Muscle layer of colon (tissue), 2 donors: ENCODE data around the gene FSTL4.
A peak's percentile ranks its signal among the peaks of the same experiment; 100 is the strongest.

Source experiments
- H3K27ac ChIP-seq: one replicate; pipeline ENCODE4 v1.7.0; 2013; ENCODE audit warnings: low read depth, mild to moderate bottlenecking, low read length, moderate library complexity
- H3K27me3 ChIP-seq, 2 donors: one replicate each; pipeline ENCODE4 v1.7.0; 2013; ENCODE audit warnings: low read length in 2 of 2, mild to moderate bottlenecking in 2 of 2; ENCODE audit not compliant: insufficient read depth in 2 of 2, control insufficient read depth in 1 of 2
- H3K36me3 ChIP-seq: one replicate; pipeline ENCODE4 v1.7.0; 2013; ENCODE audit warnings: mild to moderate bottlenecking, low read length; ENCODE audit not compliant: insufficient read depth
- H3K4me1 ChIP-seq: one replicate; pipeline ENCODE4 v1.7.0; 2013; ENCODE audit warnings: mild to moderate bottlenecking, low read length; ENCODE audit not compliant: insufficient read depth
- H3K4me3 ChIP-seq, 2 donors: one replicate each; pipeline ENCODE4 v1.7.0; 2013; ENCODE audit warnings: low read length in 2 of 2, low read depth in 1 of 2, mild to moderate bottlenecking in 1 of 2, moderate library complexity in 1 of 2
- H3K9ac ChIP-seq: one replicate; pipeline ENCODE4 v1.7.0; 2013; ENCODE audit warnings: low read length
- H3K9me3 ChIP-seq: one replicate; pipeline ENCODE4 v1.7.0; 2013; ENCODE audit warnings: mild to moderate bottlenecking, low read length
- donor health status: abdominal sarcoma.
- donor health status: Adenocarcinoma of cecum.

The FSTL4 gene

DNA sequence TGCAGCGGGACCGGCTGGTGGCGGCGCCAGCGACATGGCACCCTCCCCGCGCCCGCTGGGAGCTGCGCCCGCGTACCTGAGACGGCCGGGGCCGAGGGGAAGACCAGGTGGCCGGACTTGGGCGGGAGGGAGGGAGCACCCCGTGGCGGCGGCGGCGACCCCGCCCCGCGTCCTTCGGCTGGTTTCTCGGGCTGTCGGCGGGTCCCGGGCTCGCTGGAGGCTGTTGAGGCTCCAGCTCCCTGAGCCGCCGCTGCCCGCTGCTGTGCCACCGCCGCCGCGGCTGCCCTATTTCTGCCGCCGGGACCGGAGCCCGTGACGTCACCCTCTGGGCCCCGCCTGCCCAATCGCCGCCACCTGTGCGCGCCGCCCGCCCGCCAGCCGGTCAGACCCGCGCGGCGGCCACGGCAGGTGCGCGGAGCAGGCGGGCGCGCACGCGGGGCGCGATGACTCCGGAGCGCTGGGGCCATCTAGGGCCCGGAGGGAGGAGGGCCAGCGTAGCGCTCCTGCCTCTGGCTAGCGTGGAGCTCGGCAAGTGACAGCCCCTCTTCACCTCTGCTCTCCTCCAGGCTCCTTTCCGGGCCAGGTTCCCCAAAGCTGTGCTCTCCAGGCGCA is at the start of gene FSTL4:
FSTL4 (minus strand) TSS at position 293 of the 612 bp plus-strand sequence.
- Histone ChIP-seq H3K27me3 (peaks cover 39 to 42% of the 10 kb centered on the region in 2 donors), H3K27ac (no peak within 1 kb of the TSS), H3K4me1 (peaks cover 14% of the 10 kb centered on the region), H3K36me3 (no peaks in the 10 kb centered on the region), H3K9ac (no peak within 1 kb of the TSS), H3K4me3 (peak within 1 kb of the TSS; percentile 38 to 53), H3K9me3 (no peaks in the 10 kb centered on the region)

DNA sequence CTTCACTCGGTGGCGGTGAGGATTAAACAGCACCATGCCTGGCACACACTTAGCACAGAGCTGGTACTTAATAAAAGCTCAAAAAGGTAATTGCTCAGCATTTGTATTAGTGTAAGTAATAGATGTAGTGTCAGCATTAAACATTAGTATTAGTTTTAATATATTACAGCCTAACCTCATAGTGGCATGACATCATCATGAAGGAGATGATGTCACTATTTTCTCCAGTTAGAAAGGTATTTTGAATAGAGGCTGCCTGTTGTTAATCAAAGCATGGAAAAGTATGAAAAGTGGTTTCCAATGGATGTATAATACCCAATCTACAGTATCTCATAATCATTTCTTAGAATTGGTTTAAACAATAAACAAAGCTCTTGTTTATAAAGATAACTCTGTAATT is 49.0 kb upstream of the FSTL4 start:
- Histone ChIP-seq H3K27ac (no peak overlapping the region), H3K9me3 (no peaks in the 10 kb centered on the region), H3K36me3 (no peaks in the 10 kb centered on the region)

DNA sequence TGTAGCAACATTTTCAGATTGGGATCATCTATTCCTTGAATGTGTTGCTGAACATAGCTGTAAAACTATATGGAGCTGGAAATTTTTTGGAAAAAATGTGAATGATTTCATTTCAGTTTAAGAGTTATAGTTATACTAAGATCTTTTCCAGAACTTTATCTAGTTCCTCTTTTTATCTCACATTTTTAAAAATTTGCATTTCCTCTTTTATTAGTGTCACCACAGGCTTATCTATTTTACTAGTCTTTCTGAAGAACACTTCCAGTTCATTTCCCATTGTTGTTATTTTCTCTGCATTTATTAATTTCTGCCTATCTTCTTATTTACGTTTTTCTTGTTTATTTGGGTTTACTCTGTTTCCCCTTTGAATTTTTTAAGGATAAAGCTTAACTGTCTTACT is 46.0 kb upstream of the FSTL4 start:
- Histone ChIP-seq H3K4me3 (no peak overlapping the region), H3K36me3 (no peaks in the 10 kb centered on the region), H3K27me3 (peaks cover 0 to 5% of the 10 kb centered on the region in 2 donors), H3K4me1 (no peaks in the 10 kb centered on the region), H3K9me3 (no peaks in the 10 kb centered on the region), H3K9ac (no peak overlapping the region), H3K27ac (no peak overlapping the region)

More for the DNA sequence above, 49.0 kb upstream of the FSTL4 start:
- no peaks in the 10 kb centered on the region for H3K4me1 ChIP-seq
- no peak overlapping the region for H3K4me3 ChIP-seq
- H3K9ac ChIP-seq, result no peak overlapping the region
- no peaks in the 10 kb centered on the region for H3K27me3 ChIP-seq

DNA sequence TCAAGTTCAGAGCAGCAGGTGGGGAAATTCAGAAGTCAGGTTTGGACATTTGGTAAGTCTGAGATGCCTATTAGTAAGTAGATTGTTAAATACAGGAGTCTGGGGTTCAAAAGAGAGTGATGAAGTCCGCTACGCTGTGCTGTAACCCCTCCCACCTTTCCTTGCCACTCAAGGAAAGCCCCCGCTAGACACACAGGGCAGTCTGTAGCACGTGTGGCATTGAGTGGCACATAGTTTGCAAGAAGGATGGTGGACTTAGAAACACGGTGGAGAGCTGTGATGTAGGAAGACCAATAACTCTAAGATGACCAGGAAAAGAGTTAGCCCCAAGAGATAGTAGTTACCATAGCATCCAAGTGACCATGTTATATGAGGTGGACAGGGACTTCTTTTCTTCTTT is 44.7 kb upstream of the FSTL4 start:
- Histone ChIP-seq H3K4me3 (no peak overlapping the region), H3K9ac (no peak overlapping the region), H3K27me3 (peaks cover 0 to 5% of the 10 kb centered on the region in 2 donors), H3K9me3 (no peaks in the 10 kb centered on the region), H3K36me3 (no peaks in the 10 kb centered on the region), H3K4me1 (no peaks in the 10 kb centered on the region), H3K27ac (no peak overlapping the region)

DNA sequence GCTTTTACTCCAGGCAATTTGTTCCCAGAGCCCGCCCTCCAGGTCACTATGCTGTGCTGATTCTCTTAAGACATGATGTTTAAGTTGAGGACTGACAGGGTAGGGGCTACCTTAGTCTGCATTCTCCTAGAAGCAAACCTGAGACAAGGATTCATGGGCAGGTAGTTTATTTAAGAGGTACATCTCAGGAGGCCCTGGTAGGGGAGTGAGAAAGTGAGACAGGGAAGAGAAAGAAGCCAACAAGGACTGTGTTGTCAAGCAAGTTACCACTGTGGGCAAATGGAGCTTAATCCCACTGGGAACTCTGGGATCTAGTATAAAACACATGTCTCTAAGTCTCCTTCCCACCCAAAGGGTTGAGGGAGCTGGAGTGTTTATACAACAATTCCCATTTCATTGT is 43.6 kb upstream of the FSTL4 start:
- no peaks in the 10 kb centered on the region for H3K36me3 ChIP-seq
- no peak overlapping the region for H3K4me3 ChIP-seq
- H3K9me3 ChIP-seq, result no peaks in the 10 kb centered on the region
- peaks cover 0 to 5% of the 10 kb centered on the region in 2 donors for H3K27me3 ChIP-seq
- no peak overlapping the region for H3K27ac ChIP-seq
- no peak overlapping the region for H3K9ac ChIP-seq
- H3K4me1 ChIP-seq, result no peaks in the 10 kb centered on the region

DNA sequence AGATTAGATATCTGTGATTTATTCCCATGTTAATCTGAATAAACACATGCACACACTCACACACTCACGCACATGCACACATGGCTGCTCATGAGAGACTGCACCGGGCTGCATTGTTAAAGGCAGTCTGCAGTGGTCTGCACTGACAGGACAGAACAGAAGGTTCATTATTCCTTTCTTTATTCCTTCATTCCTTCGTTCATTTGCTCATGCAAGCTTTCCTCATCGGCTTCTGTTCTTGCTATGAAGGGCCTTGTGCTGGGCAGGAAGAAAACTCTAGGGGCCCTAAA is 41.4 kb upstream of the FSTL4 start:
- no peak overlapping the region for H3K27ac ChIP-seq
- no peaks in the 10 kb centered on the region for H3K4me1 ChIP-seq
- H3K36me3 ChIP-seq, result no peaks in the 10 kb centered on the region
- H3K9ac ChIP-seq, result no peak overlapping the region
- no peak overlapping the region for H3K4me3 ChIP-seq
- peaks cover 0 to 5% of the 10 kb centered on the region in 2 donors for H3K27me3 ChIP-seq
- H3K9me3 ChIP-seq, result no peaks in the 10 kb centered on the region

DNA sequence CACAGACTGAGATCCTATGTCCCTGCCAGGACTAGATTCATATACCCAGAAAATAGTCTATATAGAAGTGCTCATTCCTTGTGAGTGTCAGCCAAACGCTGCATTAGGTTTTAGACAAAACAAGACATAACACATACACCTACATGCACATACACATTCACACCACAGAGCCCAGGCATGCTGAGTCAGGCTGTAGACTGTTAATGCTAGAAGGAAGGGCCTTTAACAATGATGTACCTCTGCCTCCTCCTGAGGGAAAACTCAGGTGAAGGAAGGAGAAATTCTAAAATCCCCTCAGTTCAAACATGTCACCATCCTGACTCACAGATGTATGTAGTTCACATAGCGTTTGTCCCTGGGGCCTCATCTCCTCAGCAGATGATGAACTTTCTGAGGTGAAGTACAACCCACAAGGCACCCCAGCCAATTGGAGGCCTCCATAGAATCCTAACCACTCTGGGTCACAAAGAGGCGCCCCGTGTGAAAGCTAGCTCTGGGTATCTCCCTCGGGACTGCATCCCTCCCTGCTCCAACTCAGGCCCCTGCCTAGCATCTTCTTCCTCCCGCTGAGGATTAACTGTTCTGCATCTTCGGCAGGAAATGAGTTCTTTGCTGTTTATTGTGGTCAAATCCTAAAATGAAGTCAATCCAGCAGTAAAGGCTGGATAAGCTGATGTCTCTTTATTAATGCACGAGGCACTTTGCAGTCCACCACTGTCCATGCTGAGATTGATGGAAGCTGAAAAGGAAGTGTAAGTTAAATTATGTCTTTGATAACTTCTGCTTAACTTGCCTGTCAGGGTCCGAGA is 40.8 kb upstream of the FSTL4 start:
- no peak overlapping the region for H3K4me3 ChIP-seq
- H3K27me3 ChIP-seq, result peaks cover 0 to 5% of the 10 kb centered on the region in 2 donors
- no peaks in the 10 kb centered on the region for H3K9me3 ChIP-seq
- H3K27ac ChIP-seq, result no peak overlapping the region
- H3K4me1 ChIP-seq, result no peaks in the 10 kb centered on the region
- H3K9ac ChIP-seq, result no peak overlapping the region
- H3K36me3 ChIP-seq, result no peaks in the 10 kb centered on the region

DNA sequence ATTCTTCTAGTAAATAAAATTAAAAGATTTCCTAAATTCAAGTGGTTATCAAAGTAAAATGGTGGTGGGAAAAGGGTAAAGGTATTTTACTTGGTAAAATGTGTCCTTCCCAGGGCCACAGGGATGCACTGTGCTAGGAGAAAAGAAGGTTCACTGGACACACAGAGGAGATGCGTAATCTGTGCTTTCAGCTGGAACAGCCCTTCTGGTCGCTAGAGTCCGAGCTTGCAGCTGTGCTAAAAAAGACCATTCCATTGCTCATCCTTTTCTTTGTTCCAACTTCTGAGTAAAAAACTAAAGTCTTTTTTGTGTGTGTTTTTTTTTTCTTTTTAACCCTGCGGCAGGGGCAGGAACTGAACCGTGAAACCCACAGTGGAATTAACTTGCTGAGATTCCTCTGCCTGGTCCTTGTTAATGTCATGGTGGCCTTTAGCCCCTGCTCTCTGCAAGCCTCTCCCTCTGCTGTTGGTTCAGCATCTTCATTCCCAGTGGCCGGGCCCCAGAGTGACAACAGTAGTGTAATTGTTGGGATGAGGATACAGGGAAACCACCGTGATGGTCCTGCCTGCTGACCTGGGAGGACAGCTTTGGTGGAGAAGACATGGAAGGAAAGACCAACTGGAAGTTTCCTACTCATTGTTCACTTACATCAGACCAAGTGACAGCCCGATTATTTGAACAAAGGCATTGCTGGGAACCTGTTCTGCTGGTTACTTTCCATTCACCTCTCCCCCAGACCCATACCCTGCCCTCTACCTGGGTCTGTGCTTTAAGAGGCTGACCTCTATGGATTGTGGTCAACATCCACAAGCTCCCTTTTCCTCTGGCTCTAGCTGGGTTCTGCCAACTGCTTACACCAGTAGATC is 31.9 kb upstream of the FSTL4 start:
- no peaks in the 10 kb centered on the region for H3K36me3 ChIP-seq
- no peaks in the 10 kb centered on the region for H3K9me3 ChIP-seq
- no peaks in the 10 kb centered on the region for H3K4me1 ChIP-seq
- H3K9ac ChIP-seq, result no peak overlapping the region
- no peak overlapping the region for H3K27ac ChIP-seq
- H3K4me3 ChIP-seq, result no peak overlapping the region
- no peaks in the 10 kb centered on the region for H3K27me3 ChIP-seq

DNA sequence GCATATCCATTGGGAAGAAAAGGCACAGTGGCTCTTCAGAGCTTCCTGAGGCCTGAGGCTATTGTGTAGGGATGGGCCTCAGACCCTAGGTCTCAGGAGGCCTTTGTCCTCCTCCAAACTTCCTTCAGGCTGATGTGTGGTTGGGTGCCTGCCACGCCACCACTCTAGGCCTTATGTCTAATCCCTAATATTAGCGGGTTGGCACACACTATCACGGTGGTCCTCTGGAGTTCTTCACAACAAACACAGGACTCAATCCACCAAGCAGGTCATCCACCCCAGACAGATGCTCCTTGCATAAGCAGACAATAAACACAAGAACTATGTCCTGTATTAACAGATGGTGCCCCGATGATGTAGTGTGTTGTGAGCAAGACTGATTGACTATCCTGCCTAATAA is 31.0 kb upstream of the FSTL4 start:
- no peak overlapping the region for H3K4me3 ChIP-seq
- H3K36me3 ChIP-seq, result no peaks in the 10 kb centered on the region
- H3K27me3 ChIP-seq, result no peaks in the 10 kb centered on the region
- no peaks in the 10 kb centered on the region for H3K9me3 ChIP-seq
- H3K27ac ChIP-seq, result no peak overlapping the region
- no peak overlapping the region for H3K9ac ChIP-seq
- H3K4me1 ChIP-seq, result no peaks in the 10 kb centered on the region

DNA sequence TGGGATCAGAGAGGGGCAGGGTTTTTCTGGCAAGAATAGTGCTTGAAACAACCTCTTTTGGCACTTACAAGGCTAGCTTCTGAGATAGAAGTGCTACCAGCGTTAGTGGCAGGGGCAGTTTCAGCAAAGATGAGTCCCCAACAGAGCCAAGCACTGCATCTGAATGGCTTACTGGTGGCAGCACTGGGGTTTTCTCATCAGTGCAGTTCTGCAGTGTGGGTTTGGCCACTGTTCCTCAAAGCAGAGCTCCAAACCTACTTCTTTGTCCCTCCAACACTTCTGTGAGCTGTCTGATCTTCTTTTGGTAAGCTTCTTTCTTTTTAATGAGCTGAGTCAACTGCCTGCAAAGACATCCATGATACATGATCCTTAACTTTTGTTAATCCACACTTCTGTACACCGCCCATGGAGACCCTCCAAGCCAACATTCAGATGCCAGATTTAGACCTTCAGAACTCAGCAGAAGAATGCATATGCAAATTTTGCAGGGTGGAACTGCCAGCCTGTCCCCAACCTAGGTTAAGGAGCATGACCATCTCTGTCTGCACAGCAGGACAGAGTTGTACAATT is 29.9 kb upstream of the FSTL4 start:
- Histone ChIP-seq H3K4me3 (no peak overlapping the region), H3K27ac (no peak overlapping the region), H3K4me1 (no peaks in the 10 kb centered on the region), H3K27me3 (no peaks in the 10 kb centered on the region), H3K9me3 (no peaks in the 10 kb centered on the region), H3K9ac (no peak overlapping the region), H3K36me3 (no peaks in the 10 kb centered on the region)

DNA sequence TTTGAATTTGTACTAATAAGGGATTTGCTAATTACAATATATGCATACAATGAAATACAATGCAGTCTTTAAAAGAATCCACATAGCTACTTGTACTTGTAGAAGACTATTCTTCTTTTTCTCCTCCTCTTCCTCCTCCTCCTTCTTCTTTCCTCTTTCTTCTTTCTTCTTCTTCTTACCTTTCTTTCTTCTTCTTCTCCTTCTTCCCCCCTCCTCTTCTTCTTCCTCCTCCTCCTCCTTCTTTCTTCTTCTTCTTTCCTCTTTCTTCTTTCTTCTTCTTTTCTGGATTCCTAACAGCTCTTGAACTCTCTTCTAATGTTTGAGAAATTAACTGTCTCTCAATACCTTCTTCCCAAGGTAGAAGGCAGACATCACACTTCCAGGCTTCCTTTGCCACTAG is 29.3 kb upstream of the FSTL4 start:
- H3K4me1 ChIP-seq, result no peaks in the 10 kb centered on the region
- H3K36me3 ChIP-seq, result no peaks in the 10 kb centered on the region

More for the DNA sequence above, 29.3 kb upstream of the FSTL4 start:
- Histone ChIP-seq H3K27ac (no peak overlapping the region), H3K4me3 (no peak overlapping the region), H3K9ac (no peak overlapping the region), H3K27me3 (no peaks in the 10 kb centered on the region), H3K9me3 (no peaks in the 10 kb centered on the region)
